Small intestine (tissue), 7 donors: Measurements from ENCODE around the gene ARRDC4. TPM values are rescaled to one million over a fixed set of nuclear protein-coding genes. Genes with fewer than 3 reads are reported as not detected.

Source experiments
- DNase-seq, 2 donors: peaks; one replicate each; pipeline versions ENCODE4 v3.0.0 to v3.0.0-alpha.2; 2013
- FAIRE-seq: peaks from 2 replicates; lab custom pipeline; 2012; peaks lifted over from hg19 to GRCh38; lab: Jason Lieb, UNC
- H3K27ac ChIP-seq, 3 donors: one replicate each; pipeline ENCODE4 v1.5.1; 2013; ENCODE audit warnings: low read length in 2 of 3, mild to moderate bottlenecking in 2 of 3, control low read depth in 1 of 3, inconsistent platforms in 1 of 3, low read depth in 1 of 3, moderate library complexity in 1 of 3
- H3K27me3 ChIP-seq, 3 donors: one replicate each; pipeline ENCODE4 v1.6.1; 2013; ENCODE audit warnings: low read length in 3 of 3, inconsistent platforms in 1 of 3; ENCODE audit not compliant: control insufficient read depth in 3 of 3, insufficient read depth in 3 of 3
- H3K36me3 ChIP-seq, 3 donors: one replicate each; pipeline ENCODE4 v1.6.1; 2013; ENCODE audit warnings: low read length in 3 of 3, inconsistent platforms in 1 of 3, low read depth in 1 of 3, mild to moderate bottlenecking in 1 of 3, moderate library complexity in 1 of 3; ENCODE audit not compliant: control insufficient read depth in 3 of 3, insufficient read depth in 2 of 3
- H3K4me1 ChIP-seq, 3 donors: one replicate each; pipeline ENCODE4 v1.6.1; 2013; ENCODE audit warnings: low read length in 2 of 3, inconsistent platforms in 1 of 3, low read depth in 1 of 3, mild to moderate bottlenecking in 1 of 3, moderate library complexity in 1 of 3; ENCODE audit not compliant: control insufficient read depth in 3 of 3, insufficient read depth in 2 of 3
- H3K4me3 ChIP-seq, 3 donors: one replicate each; pipeline ENCODE4 v1.5.1; 2013; ENCODE audit warnings: low read length in 3 of 3, control low read depth in 1 of 3, inconsistent platforms in 1 of 3, low read depth in 1 of 3, mild to moderate bottlenecking in 1 of 3, moderate library complexity in 1 of 3
- H3K9me3 ChIP-seq, 2 donors: one replicate each; pipeline ENCODE4 v1.6.1; 2013; ENCODE audit warnings: low read depth in 1 of 2, low read length in 1 of 2; ENCODE audit not compliant: control insufficient read depth in 2 of 2, insufficient read depth in 1 of 2
- WGBS, 3 donors: extraction: QIAGEN DNeasy Blood & Tissue Kit; methylation state at CpG; one replicate each; pipeline ENCODE4 v1.1.7; 2013; 5-methylcytosine and 5-hydroxymethylcytosine counted together
- polyA plus RNA-seq, 4 donors: library from polyadenylated mRNA; stranded (reverse) in 3 of 4; unstranded in 1 of 4; fragments of 200-250 nt in 3 of 4; fragments of 120-200 nt in 1 of 4; gene quantifications; one replicate each; pipeline versions ENCODE4 v1.2.1 to v1.2.3, GENCODE V29; 2013
- donor health status: healthy with polysubstance abuse.
- donor health status: control.
- donor health status: control.
- donor health status: Bipolar disorder and iron deficiency.
- donor health status: healthy.

The ARRDC4 gene
- polyA plus RNA-seq, 4 donors, result 18.9 to 92.3 (median 30.7) TPM

DNA sequence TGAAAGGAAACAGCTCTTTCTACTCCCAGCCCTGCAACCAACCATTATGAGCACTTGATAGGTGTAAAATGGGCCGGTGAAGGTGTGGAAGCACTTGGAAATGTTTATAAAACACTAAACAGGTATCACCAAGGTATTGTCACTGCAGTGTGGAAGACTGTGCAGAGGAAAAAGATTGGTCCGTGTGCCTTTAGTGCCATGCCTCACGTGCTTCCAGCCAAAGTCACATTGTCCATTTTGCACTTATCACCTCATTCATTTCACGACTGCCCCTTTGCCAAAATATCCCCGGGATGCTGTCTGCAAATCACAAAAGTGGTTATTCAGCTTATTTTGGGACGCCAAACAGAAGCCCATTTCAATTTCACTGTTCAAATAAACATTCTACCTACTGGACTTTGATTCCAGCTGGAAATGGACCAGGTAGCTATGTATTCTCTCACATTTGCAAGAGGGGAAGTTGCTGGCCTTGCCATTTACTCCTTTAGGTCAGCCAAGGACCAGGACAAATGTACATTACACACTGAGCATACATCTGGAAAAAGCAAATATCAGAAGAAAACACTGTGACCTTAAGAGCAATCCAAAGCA, 58.4 kb downstream of the ARRDC4 start:
- FAIRE-seq (no peak), DNase-seq (no peak)
- Histone ChIP-seq H3K9me3 (peaks cover 0 to 7% of the 10 kb centered on the region in 2 donors), H3K36me3 (no peaks in the 10 kb centered on the region), H3K27me3 (no peaks in the 10 kb centered on the region), H3K4me3 (no peak overlapping the region), H3K27ac (no peak overlapping the region), H3K4me1 (no peaks in the 10 kb centered on the region)
- WGBS, 3 donors, result 33 to 68% (median 44%) methylated on average over 6 of the region's 6 CpGs
